Measurements from ENCODE around the gene CCNQ.

DNA sequence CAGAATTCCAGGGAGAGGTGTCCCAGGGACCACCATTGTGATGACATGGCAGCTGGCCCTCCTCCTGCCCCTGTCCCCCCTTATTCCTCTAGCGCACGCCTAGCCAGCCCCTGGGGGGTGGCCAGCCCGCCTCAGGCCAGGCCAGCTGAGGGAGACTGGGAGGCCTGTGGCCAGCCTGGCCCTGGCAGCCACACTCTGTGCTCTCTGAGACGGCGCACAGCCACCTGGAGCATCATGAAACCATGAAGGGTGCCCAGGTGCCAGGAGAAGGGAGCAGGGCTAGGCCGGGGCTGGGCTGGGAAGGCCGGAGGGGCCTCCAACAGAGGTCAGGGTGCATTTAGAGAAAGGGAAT is 33.6 kb upstream of the CCNQ start:
- TF ChIP-seq RXRA (IDR thresholded peaks at IDR 0.05) (no peak), YY1 (IDR thresholded peaks at IDR 0.05) (no peak), GABPA (IDR thresholded peaks at IDR 0.05 in 1 of 2, conservative IDR thresholded peaks at IDR 0.05 in 1 of 2) (no peak), RAD21 (IDR thresholded peaks at IDR 0.05) (no peak), JUND (IDR thresholded peaks at IDR 0.05) (no peak), ATF3 (IDR thresholded peaks at IDR 0.05) (no peak), EGR1 (IDR thresholded peaks at IDR 0.05; ENCODE audit: low read depth in 2 of 2) (no peak)
- TF ChIP-seq, protein P1, sequence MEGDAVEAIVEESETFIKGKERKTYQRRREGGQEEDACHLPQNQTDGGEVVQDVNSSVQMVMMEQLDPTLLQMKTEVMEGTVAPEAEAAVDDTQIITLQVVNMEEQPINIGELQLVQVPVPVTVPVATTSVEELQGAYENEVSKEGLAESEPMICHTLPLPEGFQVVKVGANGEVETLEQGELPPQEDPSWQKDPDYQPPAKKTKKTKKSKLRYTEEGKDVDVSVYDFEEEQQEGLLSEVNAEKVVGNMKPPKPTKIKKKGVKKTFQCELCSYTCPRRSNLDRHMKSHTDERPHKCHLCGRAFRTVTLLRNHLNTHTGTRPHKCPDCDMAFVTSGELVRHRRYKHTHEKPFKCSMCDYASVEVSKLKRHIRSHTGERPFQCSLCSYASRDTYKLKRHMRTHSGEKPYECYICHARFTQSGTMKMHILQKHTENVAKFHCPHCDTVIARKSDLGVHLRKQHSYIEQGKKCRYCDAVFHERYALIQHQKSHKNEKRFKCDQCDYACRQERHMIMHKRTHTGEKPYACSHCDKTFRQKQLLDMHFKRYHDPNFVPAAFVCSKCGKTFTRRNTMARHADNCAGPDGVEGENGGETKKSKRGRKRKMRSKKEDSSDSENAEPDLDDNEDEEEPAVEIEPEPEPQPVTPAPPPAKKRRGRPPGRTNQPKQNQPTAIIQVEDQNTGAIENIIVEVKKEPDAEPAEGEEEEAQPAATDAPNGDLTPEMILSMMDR (IDR thresholded peaks at IDR 0.05; ENCODE audit: low read depth, low read length, missing input control): no peak
- TF ChIP-seq, protein P2, sequence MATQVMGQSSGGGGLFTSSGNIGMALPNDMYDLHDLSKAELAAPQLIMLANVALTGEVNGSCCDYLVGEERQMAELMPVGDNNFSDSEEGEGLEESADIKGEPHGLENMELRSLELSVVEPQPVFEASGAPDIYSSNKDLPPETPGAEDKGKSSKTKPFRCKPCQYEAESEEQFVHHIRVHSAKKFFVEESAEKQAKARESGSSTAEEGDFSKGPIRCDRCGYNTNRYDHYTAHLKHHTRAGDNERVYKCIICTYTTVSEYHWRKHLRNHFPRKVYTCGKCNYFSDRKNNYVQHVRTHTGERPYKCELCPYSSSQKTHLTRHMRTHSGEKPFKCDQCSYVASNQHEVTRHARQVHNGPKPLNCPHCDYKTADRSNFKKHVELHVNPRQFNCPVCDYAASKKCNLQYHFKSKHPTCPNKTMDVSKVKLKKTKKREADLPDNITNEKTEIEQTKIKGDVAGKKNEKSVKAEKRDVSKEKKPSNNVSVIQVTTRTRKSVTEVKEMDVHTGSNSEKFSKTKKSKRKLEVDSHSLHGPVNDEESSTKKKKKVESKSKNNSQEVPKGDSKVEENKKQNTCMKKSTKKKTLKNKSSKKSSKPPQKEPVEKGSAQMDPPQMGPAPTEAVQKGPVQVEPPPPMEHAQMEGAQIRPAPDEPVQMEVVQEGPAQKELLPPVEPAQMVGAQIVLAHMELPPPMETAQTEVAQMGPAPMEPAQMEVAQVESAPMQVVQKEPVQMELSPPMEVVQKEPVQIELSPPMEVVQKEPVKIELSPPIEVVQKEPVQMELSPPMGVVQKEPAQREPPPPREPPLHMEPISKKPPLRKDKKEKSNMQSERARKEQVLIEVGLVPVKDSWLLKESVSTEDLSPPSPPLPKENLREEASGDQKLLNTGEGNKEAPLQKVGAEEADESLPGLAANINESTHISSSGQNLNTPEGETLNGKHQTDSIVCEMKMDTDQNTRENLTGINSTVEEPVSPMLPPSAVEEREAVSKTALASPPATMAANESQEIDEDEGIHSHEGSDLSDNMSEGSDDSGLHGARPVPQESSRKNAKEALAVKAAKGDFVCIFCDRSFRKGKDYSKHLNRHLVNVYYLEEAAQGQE (IDR thresholded peaks at IDR 0.05): no peak

Data from liver (tissue), 3 donors.